PFSK-1 (cell line): Measurements from ENCODE around the gene ITPR3.

Experiments used
- FOXP2 ChIP-seq: optimal IDR thresholded peaks from 2 replicates; pipeline ENCODE3; 2011; ENCODE audit warnings: borderline replicate concordance, control low read depth, inconsistent platforms; ENCODE audit not compliant: insufficient read depth; ENCODE audit errors: extremely low read length, extremely low read depth
- POLR2AphosphoS5 ChIP-seq: IDR thresholded peaks from 2 replicates; pipeline ENCODE4 v1.6.1; 2012; ENCODE audit warnings: low read depth, mild to moderate bottlenecking, control low read depth, low read length, moderate library complexity
- REST ChIP-seq, 2 experiments: IDR thresholded peaks; 2 replicates each; pipeline versions ENCODE4 v1.6.1 to v1.8.0; 2011 to 2012; ENCODE audit warnings: low read depth in 2 of 2, low read length in 2 of 2, control low read depth in 1 of 2, inconsistent platforms in 1 of 2, mild to moderate bottlenecking in 1 of 2, moderate library complexity in 1 of 2; ENCODE audit not compliant: insufficient read depth in 1 of 2
- SIN3A ChIP-seq: IDR thresholded peaks from 2 replicates; pipeline ENCODE4 v1.6.1; 2012; ENCODE audit warnings: mild to moderate bottlenecking, low read length, moderate library complexity, borderline replicate concordance; ENCODE audit not compliant: insufficient read depth
- TAF1 ChIP-seq: IDR thresholded peaks from 2 replicates; pipeline ENCODE4 v1.6.1; 2012; ENCODE audit warnings: low read length, control low read depth, borderline replicate concordance; ENCODE audit not compliant: insufficient read depth

Gene ITPR3

GRCh38 chr6:33577718-33578117 is 43.4 kb upstream of the ITPR3 start:
- TF ChIP-seq REST (IDR thresholded peaks at IDR 0.05; ENCODE audit: insufficient read depth in 1 of 2, low read depth in 2 of 2, low read length in 2 of 2) (no peak), POLR2AphosphoS5 (no peak), SIN3A (no peak), FOXP2 (no peak), TAF1 (no peak)

GRCh38 chr6:33578164-33578563 is 43.0 kb upstream of the ITPR3 start:
- TF ChIP-seq SIN3A (no peak), TAF1 (no peak), FOXP2 (no peak), REST (IDR thresholded peaks at IDR 0.05; ENCODE audit: insufficient read depth in 1 of 2, low read depth in 2 of 2, low read length in 2 of 2) (no peak), POLR2AphosphoS5 (no peak)

- no peak for TF ChIP-seq TAF1
- TF ChIP-seq SIN3A = no peak
- no peak for TF ChIP-seq FOXP2
These were observed 42.5 kb upstream of the ITPR3 start for GRCh38 chr6:33578588-33579011.

GRCh38 chr6:33579828-33580714 is 41.1 kb upstream of the ITPR3 start, which contains the start of gene BAK1:
BAK1 (minus strand) TSS chr6:33580276; CDS start chr6:33577604, 2,672 bp downstream.
- TF ChIP-seq SIN3A (no peak), POLR2AphosphoS5 (peak; percentile 77), FOXP2 (peak; percentile 46), TAF1 (0 out of 2 replicates have a peak, but pooled peaks have one; percentile 64), REST (IDR thresholded peaks at IDR 0.05; ENCODE audit: insufficient read depth in 1 of 2, low read depth in 2 of 2, low read length in 2 of 2) (0 out of 4 replicates have a peak, but pooled peaks of 1 of the 2 experiments have one; percentile 8)

- TF ChIP-seq REST (IDR thresholded peaks at IDR 0.05; ENCODE audit: insufficient read depth in 1 of 2, low read depth in 2 of 2, low read length in 2 of 2) = no peak
- TF ChIP-seq SIN3A = no peak
- TF ChIP-seq POLR2AphosphoS5 = no peak
- TF ChIP-seq FOXP2 = no peak
- no peak for TF ChIP-seq TAF1
These were observed 39.9 kb upstream of the ITPR3 start for GRCh38 chr6:33581186-33581585.
